Spinal cord (tissue), 10 donors: ENCODE data around the gene EFCAB6. TPM values are rescaled to one million over a fixed set of nuclear protein-coding genes. Genes with fewer than 3 reads are reported as not detected.

Experiments used
- DNase-seq, 6 donors: peaks; one replicate each; pipeline versions ENCODE4 v3.0.0 to v3.0.0-alpha.2; 2013 to 2015; ENCODE audit warnings: low spot score in 6 of 6, low read depth in 4 of 6
- H3K27ac ChIP-seq: one replicate; pipeline ENCODE4 v1.5.1; 2013; ENCODE audit warnings: low read depth, low read length, control low read depth
- H3K27me3 ChIP-seq: one replicate; pipeline ENCODE4 v1.6.1; 2013; ENCODE audit warnings: low read length; ENCODE audit not compliant: control insufficient read depth, insufficient read depth
- H3K36me3 ChIP-seq: one replicate; pipeline ENCODE4 v1.6.1; 2013; ENCODE audit warnings: low read length; ENCODE audit not compliant: control insufficient read depth, insufficient read depth
- H3K4me1 ChIP-seq: one replicate; pipeline ENCODE4 v1.6.1; 2013; ENCODE audit warnings: low read length; ENCODE audit not compliant: control insufficient read depth, insufficient read depth
- H3K4me3 ChIP-seq: one replicate; pipeline ENCODE4 v1.5.1; 2013; ENCODE audit warnings: low read depth, low read length, control low read depth
- H3K9me3 ChIP-seq: one replicate; pipeline ENCODE4 v1.6.1; 2013; ENCODE audit warnings: low read length; ENCODE audit not compliant: control insufficient read depth, insufficient read depth
- WGBS: methylation state at CpG from one replicate; pipeline ENCODE4 v1.1.5; 2013; ENCODE audit warnings: missing lambda C conversion rate; ENCODE audit not compliant: insufficient coverage; 5-methylcytosine and 5-hydroxymethylcytosine counted together
- polyA plus RNA-seq, 2 donors: library from polyadenylated mRNA; unstranded; fragments of 120-200 nt; gene quantifications; one replicate each; pipeline ENCODE4 v1.2.1, GENCODE V29; 2013; ENCODE audit not compliant: insufficient read length in 2 of 2
- total RNA-seq, 2 donors: library from RNA; depleted of rRNA in 1 of 2; stranded (reverse); fragments of 120-200 nt in 1 of 2; fragments of >200 nt in 1 of 2; gene quantifications; one replicate each; pipeline versions ENCODE4 v1.2.3 to v1.2.4, GENCODE V29; 2013 to 2014
- donor health status: healthy.

The EFCAB6 gene
- total and polyA plus RNA-seq, 4 donors, result 2.8 to 9.1 (median 4.5) TPM

- no peak overlapping the region for H3K4me3 ChIP-seq
- 91% methylated on average over 17 of the region's 17 CpGs for WGBS
- H3K27ac ChIP-seq, result no peak overlapping the region
- DNase-seq, result no peak
- no peaks in the 10 kb centered on the region for H3K27me3 ChIP-seq
- no peaks in the 10 kb centered on the region for H3K9me3 ChIP-seq
- peaks cover 7% of the 10 kb centered on the region for H3K36me3 ChIP-seq
- H3K4me1 ChIP-seq, result no peaks in the 10 kb centered on the region
These were observed 257.3 kb downstream of the EFCAB6 start for GRCh38 chr22:43554694-43555365.

- Histone ChIP-seq H3K4me3 (no peak overlapping the region), H3K27ac (no peak overlapping the region), H3K4me1 (no peaks in the 10 kb centered on the region), H3K36me3 (peaks cover 7% of the 10 kb centered on the region), H3K9me3 (no peaks in the 10 kb centered on the region), H3K27me3 (no peaks in the 10 kb centered on the region)
- DNase-seq, result no peak
- WGBS, result 87% methylated on average over 2 of the region's 6 CpGs
These were observed 257.9 kb downstream of the EFCAB6 start for GRCh38 chr22:43554259-43554636.

DNA sequence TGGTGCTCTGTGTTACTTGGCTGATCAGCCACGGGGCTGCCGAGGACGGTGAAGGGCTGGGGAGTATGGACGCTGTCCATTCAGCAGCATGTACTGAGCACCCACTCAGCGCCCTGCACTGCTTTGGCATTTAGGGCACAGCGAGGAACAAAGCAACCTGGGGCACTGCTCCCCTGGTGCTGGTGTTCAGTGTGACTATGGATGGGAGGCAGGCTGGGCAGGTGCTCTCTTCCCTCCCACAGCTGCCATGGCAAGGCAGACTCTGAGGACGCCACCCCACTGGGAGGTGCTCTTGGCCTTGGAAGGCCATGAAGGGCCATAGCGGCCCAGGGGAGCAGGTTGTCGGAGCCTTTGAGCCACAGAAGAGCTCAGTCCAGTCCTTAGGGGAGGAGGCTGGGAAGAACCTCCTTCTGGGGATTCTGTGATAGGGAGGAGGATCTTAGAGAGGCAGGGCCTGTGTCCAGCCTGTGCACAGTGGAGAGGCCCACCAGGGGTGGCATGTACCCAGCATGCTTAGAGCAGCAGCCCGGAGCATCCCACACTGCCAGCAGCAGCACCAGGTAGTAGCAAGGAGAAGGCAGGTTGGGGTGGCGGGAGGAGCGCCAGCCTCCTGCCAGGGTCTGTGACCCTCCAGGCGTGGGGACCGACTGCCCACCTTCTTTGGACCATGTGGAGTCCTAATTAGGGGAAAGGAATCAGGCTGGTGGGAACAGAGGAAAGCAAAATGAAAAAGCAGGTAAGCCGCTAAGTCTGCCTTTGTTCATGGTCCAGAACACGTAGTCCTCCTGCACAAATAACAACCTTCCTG, 258.4 kb downstream of the EFCAB6 start:
- H3K36me3 ChIP-seq, result peaks cover 7% of the 10 kb centered on the region
- H3K4me1 ChIP-seq, result no peaks in the 10 kb centered on the region
- no peak for DNase-seq
- no peak overlapping the region for H3K27ac ChIP-seq
- WGBS, result 92% methylated on average over 14 of the region's 16 CpGs
- no peak overlapping the region for H3K4me3 ChIP-seq
- no peaks in the 10 kb centered on the region for H3K27me3 ChIP-seq
- H3K9me3 ChIP-seq, result no peaks in the 10 kb centered on the region

GRCh38 chr22:43550672-43551071, 261.4 kb downstream of the EFCAB6 start:
- WGBS, result 82% methylated on average over 5 of the region's 6 CpGs
- Histone ChIP-seq H3K9me3 (no peaks in the 10 kb centered on the region), H3K27ac (no peak overlapping the region), H3K4me3 (no peak overlapping the region), H3K36me3 (peaks cover 7% of the 10 kb centered on the region), H3K27me3 (no peaks in the 10 kb centered on the region), H3K4me1 (no peaks in the 10 kb centered on the region)
- no peak for DNase-seq

DNA sequence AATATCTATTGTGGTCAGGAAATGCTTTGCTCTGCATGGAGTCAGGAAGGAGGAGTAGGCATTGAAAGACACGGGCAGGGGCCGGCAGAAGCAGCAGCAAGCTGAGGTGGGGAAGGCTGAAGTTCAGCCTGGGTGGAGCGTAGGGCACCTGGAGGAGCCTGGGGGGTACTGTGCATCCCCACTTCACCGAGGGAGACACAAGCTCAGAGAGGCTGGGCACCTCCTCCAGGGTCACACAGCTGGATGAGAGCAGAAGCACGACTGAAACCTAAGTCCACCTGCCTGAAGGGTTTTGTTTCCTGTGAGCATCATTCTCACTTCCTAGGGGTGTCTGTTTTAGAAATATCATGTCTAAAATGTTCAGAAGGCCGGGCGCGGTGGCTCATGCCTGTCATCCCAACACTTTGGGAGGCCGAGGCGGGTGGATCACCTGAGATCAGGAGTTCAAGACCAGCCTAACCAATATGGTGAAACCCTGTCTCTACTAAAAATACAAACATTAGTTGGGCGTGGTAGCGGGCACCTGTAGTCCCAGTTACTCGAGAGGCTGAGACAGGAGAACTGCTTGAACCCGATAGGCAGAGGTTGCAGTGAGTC, 262.0 kb downstream of the EFCAB6 start:
- 61% methylated on average over 7 of the region's 14 CpGs for WGBS

GRCh38 chr22:43546186-43546585, 265.9 kb downstream of the EFCAB6 start:
- no peaks in the 10 kb centered on the region for H3K27me3 ChIP-seq
- H3K27ac ChIP-seq, result no peak overlapping the region
- H3K36me3 ChIP-seq, result no peaks in the 10 kb centered on the region
- WGBS, result no CpG with 5 or more reads among the region's 5 CpGs
- no peak overlapping the region for H3K4me3 ChIP-seq
- no peaks in the 10 kb centered on the region for H3K9me3 ChIP-seq
- DNase-seq, result no peak
- H3K4me1 ChIP-seq, result peaks cover 14% of the 10 kb centered on the region

More for the DNA sequence above, 262.0 kb downstream of the EFCAB6 start:
- H3K4me1 ChIP-seq, result no peaks in the 10 kb centered on the region
- no peaks in the 10 kb centered on the region for H3K27me3 ChIP-seq
- no peak overlapping the region for H3K27ac ChIP-seq
- no peaks in the 10 kb centered on the region for H3K9me3 ChIP-seq
- peaks cover 7% of the 10 kb centered on the region for H3K36me3 ChIP-seq
- DNase-seq, result no peak
- no peak overlapping the region for H3K4me3 ChIP-seq

- H3K4me1 ChIP-seq, result peaks cover 32% of the 10 kb centered on the region
- WGBS, result 80% methylated on average over 2 of the region's 4 CpGs
- H3K27me3 ChIP-seq, result no peaks in the 10 kb centered on the region
- H3K9me3 ChIP-seq, result no peaks in the 10 kb centered on the region
- H3K36me3 ChIP-seq, result peaks cover 7% of the 10 kb centered on the region
- no peak for DNase-seq
- no peak overlapping the region for H3K27ac ChIP-seq
- no peak overlapping the region for H3K4me3 ChIP-seq
These were observed 267.8 kb downstream of the EFCAB6 start for GRCh38 chr22:43544289-43544673.

DNA sequence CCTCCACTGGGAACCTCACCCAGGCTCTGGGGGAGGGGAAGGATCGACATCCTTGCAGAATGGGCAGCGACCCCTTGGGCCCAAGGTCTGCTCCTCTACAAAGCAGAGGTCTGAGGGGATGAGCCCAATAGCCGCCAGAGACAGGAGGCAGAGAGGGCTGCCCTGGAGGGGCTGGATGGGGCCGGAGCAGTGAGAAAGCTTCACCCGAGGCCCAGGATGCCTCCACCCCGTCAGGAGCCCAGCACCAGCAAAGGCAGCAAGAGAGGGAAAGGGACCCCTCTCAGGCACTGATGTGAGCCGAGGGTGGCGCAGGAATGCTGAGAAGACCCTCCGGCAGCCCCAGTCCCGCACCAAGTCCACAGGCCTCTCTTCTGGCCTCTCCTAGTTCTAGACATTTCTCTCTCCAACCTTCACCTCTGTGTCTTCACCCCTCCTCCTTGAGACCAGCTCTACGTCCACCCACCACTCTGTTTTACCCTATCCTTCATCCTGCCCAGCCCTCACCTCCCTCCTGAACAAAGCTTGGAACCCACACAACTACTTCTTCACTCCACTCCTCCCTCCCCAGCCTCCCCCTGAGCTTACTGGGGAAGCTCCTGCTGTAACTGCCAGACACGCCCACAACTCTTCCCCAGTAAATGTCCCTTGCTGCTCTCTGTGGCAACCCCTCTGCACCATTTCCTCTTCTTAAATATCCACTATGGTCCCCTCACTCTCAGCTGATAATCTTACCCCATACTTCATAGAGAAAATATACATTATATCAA, 268.4 kb downstream of the EFCAB6 start:
- H3K4me1 ChIP-seq, result peaks cover 32% of the 10 kb centered on the region
- 82% methylated on average over 11 of the region's 12 CpGs for WGBS
- DNase-seq, result no peak
- H3K27ac ChIP-seq, result no peak overlapping the region
- no peak overlapping the region for H3K4me3 ChIP-seq
- H3K36me3 ChIP-seq, result peaks cover 7% of the 10 kb centered on the region
- no peaks in the 10 kb centered on the region for H3K9me3 ChIP-seq
- H3K27me3 ChIP-seq, result no peaks in the 10 kb centered on the region

DNA sequence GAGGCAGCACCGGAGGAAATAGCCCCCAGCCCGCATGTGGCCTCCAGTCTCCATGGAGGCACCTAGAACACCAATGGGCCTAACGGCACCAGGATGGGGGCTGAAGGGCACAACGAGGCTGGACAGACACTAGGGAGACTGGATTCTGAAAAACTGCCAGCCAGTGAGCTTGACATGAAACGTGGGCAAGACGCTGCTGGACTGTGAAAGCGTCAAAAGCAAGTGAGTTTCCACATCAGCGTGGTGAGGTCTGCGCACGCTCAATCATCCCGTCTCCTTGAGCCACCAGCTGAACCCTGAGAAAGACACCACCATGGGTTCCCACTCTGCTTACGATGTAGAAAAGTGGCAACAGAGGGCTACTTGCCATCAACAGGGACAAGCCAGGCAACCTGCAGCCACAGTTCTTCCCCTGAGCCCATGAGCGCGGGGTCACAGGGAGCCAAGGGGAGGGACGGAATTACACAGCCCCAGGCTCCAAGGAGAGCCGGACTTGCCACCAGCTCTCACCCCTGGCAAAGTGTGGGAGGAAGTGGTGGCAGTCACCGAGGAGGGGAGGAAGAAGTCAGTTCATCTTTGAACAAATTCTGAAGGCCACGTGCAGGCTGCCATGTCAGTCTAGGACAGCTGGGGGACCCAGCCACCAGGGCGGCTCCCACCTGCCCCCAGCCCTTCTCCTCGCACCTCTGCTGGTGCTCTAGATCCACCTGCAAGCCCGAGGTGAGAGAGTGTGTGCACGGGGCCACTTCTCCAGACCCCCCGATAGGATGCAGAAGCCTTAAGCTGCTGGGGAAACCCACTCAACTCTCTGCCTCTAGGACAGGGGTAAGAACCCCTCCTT, 269.2 kb downstream of the EFCAB6 start:
- no peaks in the 10 kb centered on the region for H3K27me3 ChIP-seq
- peaks cover 32% of the 10 kb centered on the region for H3K4me1 ChIP-seq
- no peak overlapping the region for H3K4me3 ChIP-seq
- DNase-seq, result no peak
- H3K36me3 ChIP-seq, result peaks cover 7% of the 10 kb centered on the region
- WGBS, result 96% methylated on average over 22 of the region's 23 CpGs
- H3K27ac ChIP-seq, result no peak overlapping the region
- no peaks in the 10 kb centered on the region for H3K9me3 ChIP-seq
